NT2/D1 (cell line): ENCODE results near the gene HDC.

Experiments
- SUZ12 ChIP-seq: IDR thresholded peaks from 2 replicates; pipeline ENCODE4 v1.6.1; 2011; ENCODE audit not compliant: insufficient read length, insufficient read depth; ENCODE audit errors: extremely low read depth
- YY1 ChIP-seq: IDR thresholded peaks from 2 replicates; pipeline ENCODE4 v1.6.1; 2011; ENCODE audit not compliant: insufficient read length, insufficient read depth
- ZNF274 ChIP-seq: IDR thresholded peaks from 2 replicates; pipeline ENCODE4 v1.6.1; 2011; ENCODE audit warnings: mild to moderate bottlenecking, low read depth, low read length

- TF ChIP-seq SUZ12 (no peak), ZNF274 (no peak), YY1 (no peak)
Observed at GRCh38 chr15:50206020-50206419, 59.5 kb downstream of the HDC start.
